Measurements from ENCODE around the gene BAG5. TPM values are rescaled to one million over a fixed set of nuclear protein-coding genes. Genes with fewer than 3 reads are reported as not detected.

Gene BAG5
- total RNA-seq, 2 experiments from 2014 or later = 28.8 to 29.6 TPM

GRCh38 chr14:103547941-103548462, 14.5 kb downstream of the BAG5 start:
- no peak for DNase-seq
- no peak for ATAC-seq
- H3K27me3 Mint-ChIP-seq = no peaks in the 10 kb centered on the region
- no peaks in the 10 kb centered on the region for H3K36me3 Mint-ChIP-seq (ENCODE audit: low read depth)
- no peak overlapping the region for H3K27ac Mint-ChIP-seq
- ChIA-PET CTCF (interaction anchor here (3.6 kb wide), 1 partner anchor 29 kb away, joined by 18 read pairs; no protein-coding TSS in a partner anchor), POLR2A (no interaction called here)
- no peaks in the 10 kb centered on the region for H3K9me3 Mint-ChIP-seq
- intact Hi-C loops (cut with micrococcal nuclease) = no loop called here
- H3K4me1 Mint-ChIP-seq (ENCODE audit: low read depth) = no peaks in the 10 kb centered on the region
- no peak for TF ChIP-seq CTCF (IDR thresholded peaks at IDR 0.05)
- no peak overlapping the region for H3K4me3 Mint-ChIP-seq

- CTCF ChIA-PET = interaction anchor here (0.6 to 3.6 kb wide), 10 partner anchors 10 to 48 kb away, joined by 3 to 19 read pairs (median 3); partner anchors contain the start of genes BAG5, COA8 and TRMT61A
- Mint-ChIP-seq H3K27me3 (no peaks in the 10 kb centered on the region), H3K9me3 (no peaks in the 10 kb centered on the region), H3K4me1 (ENCODE audit: low read depth) (no peaks in the 10 kb centered on the region), H3K27ac (no peak overlapping the region), H3K4me3 (no peak overlapping the region), H3K36me3 (ENCODE audit: low read depth) (no peaks in the 10 kb centered on the region)
- POLR2A ChIA-PET = interaction anchor here (0.6 to 1.3 kb wide), 2 partner anchors 10 to 11 kb away, joined by 3 to 4 read pairs; no protein-coding TSS in a partner anchor
- intact Hi-C loops (cut with micrococcal nuclease) = no loop called here
- ATAC-seq = no peak
- TF ChIP-seq CTCF (IDR thresholded peaks at IDR 0.05) = no peak
- DNase-seq = no peak
Observed at GRCh38 chr14:103547455-103547940, 15.0 kb downstream of the BAG5 start.

GRCh38 chr14:103546652-103547454, 15.6 kb downstream of the BAG5 start:
- intact Hi-C loops (cut with micrococcal nuclease) = no loop called here
- no peak overlapping the region for H3K4me3 Mint-ChIP-seq
- H3K9me3 Mint-ChIP-seq = no peaks in the 10 kb centered on the region
- no peak overlapping the region for H3K27ac Mint-ChIP-seq
- no peaks in the 10 kb centered on the region for H3K27me3 Mint-ChIP-seq
- DNase-seq (peak; percentile 85), ATAC-seq (peak; percentile 91)
- peak; percentile 98 for TF ChIP-seq CTCF (IDR thresholded peaks at IDR 0.05)
- ChIA-PET CTCF (interaction anchor here (0.6 to 3.6 kb wide), 11 partner anchors 10 to 48 kb away, joined by 3 to 19 read pairs (median 3); partner anchors contain the start of genes BAG5, COA8 and TRMT61A), POLR2A (interaction anchor here (0.6 to 1.4 kb wide), 3 partner anchors 9 to 15 kb away, joined by 3 to 5 read pairs (median 4); no protein-coding TSS in a partner anchor)
- H3K36me3 Mint-ChIP-seq (ENCODE audit: low read depth) = no peaks in the 10 kb centered on the region
- no peaks in the 10 kb centered on the region for H3K4me1 Mint-ChIP-seq (ENCODE audit: low read depth)

- ATAC-seq (no peak), DNase-seq (no peak)
- Mint-ChIP-seq H3K27ac (no peak overlapping the region), H3K4me1 (ENCODE audit: low read depth) (no peaks in the 10 kb centered on the region), H3K36me3 (ENCODE audit: low read depth) (no peaks in the 10 kb centered on the region), H3K4me3 (no peak overlapping the region), H3K27me3 (no peaks in the 10 kb centered on the region), H3K9me3 (no peaks in the 10 kb centered on the region)
- CTCF ChIA-PET = interaction anchor here (0.8 to 3.6 kb wide), 9 partner anchors 9 to 47 kb away, joined by 3 to 19 read pairs (median 4); partner anchors contain the start of genes BAG5 and COA8
- TF ChIP-seq CTCF (IDR thresholded peaks at IDR 0.05) = no peak
- POLR2A ChIA-PET = interaction anchor here (1.3 to 1.4 kb wide), 2 partner anchors 8 to 15 kb away, joined by 3 to 5 read pairs; no protein-coding TSS in a partner anchor
- intact Hi-C loops (cut with micrococcal nuclease) = no loop called here
Observed at GRCh38 chr14:103545915-103546651, 16.4 kb downstream of the BAG5 start.
